Neuronal stem cell (in vitro differentiated cells): ENCODE measurements around the gene FOXJ3.
A peak's percentile ranks its signal among the peaks of the same experiment; 100 is the strongest.

Source experiments
- DNase-seq: peaks from one replicate; pipeline ENCODE4 v3.0.0-alpha.2; 2013; ENCODE audit warnings: low spot score
- H2AFZ ChIP-seq: one replicate; pipeline ENCODE4 v1.6.1; 2013; ENCODE audit warnings: mild to moderate bottlenecking, low read length, inconsistent platforms
- H2AK5ac ChIP-seq: 2 replicates; pipeline ENCODE4 v1.6.1; 2013; ENCODE audit warnings: low read depth, mild to moderate bottlenecking, inconsistent platforms, low read length, moderate library complexity, mixed read lengths
- H2BK120ac ChIP-seq: 2 replicates; pipeline ENCODE4 v1.6.1; 2013; ENCODE audit warnings: low read depth, mild to moderate bottlenecking, inconsistent platforms, low read length, moderate library complexity, mixed read lengths
- H2BK12ac ChIP-seq: one replicate; pipeline ENCODE4 v1.6.1; 2013; ENCODE audit warnings: low read length, inconsistent platforms
- H2BK15ac ChIP-seq: 2 replicates; pipeline ENCODE4 v1.6.1; 2013; ENCODE audit warnings: mild to moderate bottlenecking, low read length, inconsistent platforms, mixed read lengths
- H2BK5ac ChIP-seq: one replicate; pipeline ENCODE4 v1.6.1; 2013; ENCODE audit warnings: inconsistent platforms, mild to moderate bottlenecking, low read length, moderate library complexity
- H3K14ac ChIP-seq: one replicate; pipeline ENCODE4 v1.6.1; 2013; ENCODE audit warnings: low read length, inconsistent platforms
- H3K18ac ChIP-seq: 2 replicates; pipeline ENCODE4 v1.6.1; 2013; ENCODE audit warnings: low read length, inconsistent platforms
- H3K23ac ChIP-seq: 2 replicates; pipeline ENCODE4 v1.6.1; 2013; ENCODE audit warnings: low read depth, mild to moderate bottlenecking, mixed read lengths, low read length, inconsistent platforms; ENCODE audit not compliant: poor library complexity
- H3K27ac ChIP-seq: replicated peaks from 3 replicates; pipeline ENCODE4 v1.5.1; 2013; ENCODE audit warnings: low read length, inconsistent platforms
- H3K27me3 ChIP-seq, 3 experiments: 2 replicates each; pipeline ENCODE4 v1.6.1; 2013; ENCODE audit warnings: low read length in 3 of 3, mild to moderate bottlenecking in 2 of 3, inconsistent platforms in 1 of 3, low read depth in 1 of 3, mixed read lengths in 1 of 3, moderate library complexity in 1 of 3; ENCODE audit not compliant: control insufficient read depth in 3 of 3, insufficient read depth in 3 of 3
- H3K36me3 ChIP-seq, 2 donors: replicated peaks in 1 of 2; 2 replicates each; pipeline ENCODE4 v1.6.1; 2013; ENCODE audit warnings: low read length in 2 of 2; ENCODE audit not compliant: control insufficient read depth in 2 of 2, insufficient read depth in 2 of 2
- H3K4ac ChIP-seq: 2 replicates; pipeline ENCODE4 v1.6.1; 2013; ENCODE audit warnings: inconsistent platforms, mild to moderate bottlenecking, low read length, moderate library complexity
- H3K4me1 ChIP-seq, 2 donors: 1 replicate in 1 of 2; 2 replicates in 1 of 2; pipeline ENCODE4 v1.6.1; 2013; ENCODE audit warnings: low read length in 2 of 2, low read depth in 1 of 2; ENCODE audit not compliant: control insufficient read depth in 2 of 2, insufficient read depth in 1 of 2
- H3K4me2 ChIP-seq: one replicate; pipeline ENCODE4 v1.6.1; 2013; ENCODE audit warnings: mild to moderate bottlenecking, low read length, inconsistent platforms; ENCODE audit not compliant: insufficient read depth, poor library complexity, severe bottlenecking
- H3K4me3 ChIP-seq, 2 donors: 2 replicates each; pipeline ENCODE4 v1.5.1; 2013; ENCODE audit warnings: low read length in 2 of 2, mild to moderate bottlenecking in 2 of 2, inconsistent platforms in 1 of 2, moderate library complexity in 1 of 2
- H3K79me1 ChIP-seq: one replicate; pipeline ENCODE4 v1.6.1; 2013; ENCODE audit warnings: low read depth, mild to moderate bottlenecking, inconsistent platforms, low read length, moderate library complexity
- H3K9ac ChIP-seq: one replicate; pipeline ENCODE4 v1.6.1; 2013; ENCODE audit warnings: mild to moderate bottlenecking, low read depth, low read length, inconsistent platforms; ENCODE audit not compliant: poor library complexity
- H3K9me3 ChIP-seq, 2 donors: replicated peaks in 1 of 2; 2 replicates each; pipeline versions ENCODE3 to v1.6.1; 2013; ENCODE audit warnings: low read length in 2 of 2, mild to moderate bottlenecking in 2 of 2, inconsistent platforms in 1 of 2, low read depth in 1 of 2, mixed read lengths in 1 of 2, moderate library complexity in 1 of 2; ENCODE audit not compliant: control insufficient read depth in 2 of 2, insufficient read depth in 1 of 2
- H4K8ac ChIP-seq: one replicate; pipeline ENCODE4 v1.6.1; 2013; ENCODE audit warnings: low read depth, mild to moderate bottlenecking, inconsistent platforms, low read length, moderate library complexity
- H4K91ac ChIP-seq: one replicate; pipeline ENCODE4 v1.6.1; 2013; ENCODE audit warnings: low read length, low read depth, mild to moderate bottlenecking, inconsistent platforms; ENCODE audit not compliant: poor library complexity
- WGBS, 2 donors: extraction: QIAGEN DNeasy Blood & Tissue Kit; methylation state at CpG; one replicate each; pipeline ENCODE4 v1.1.7; 2013; ENCODE audit warnings: missing lambda C conversion rate in 2 of 2, mixed read lengths in 1 of 2; ENCODE audit not compliant: insufficient read length in 2 of 2, insufficient replicate concordance in 1 of 2; ENCODE audit errors: extremely low coverage in 2 of 2; 5-methylcytosine and 5-hydroxymethylcytosine counted together

Gene FOXJ3

GRCh38 chr1:42172381-42173133, 162.5 kb downstream of the FOXJ3 start:
- Histone ChIP-seq H2AFZ (no peak overlapping the region), H2BK5ac (no peak overlapping the region), H3K18ac (peak overlapping the region; percentile 54), H3K9ac (peak overlapping the region; percentile 7), H2AK5ac (no peak overlapping the region), H3K27ac (no peak overlapping the region), H3K4me3 (no peak overlapping the region), H4K91ac (no peak overlapping the region), H3K4ac (no peak overlapping the region), H3K27me3 (no peaks in the 10 kb centered on the region), H3K36me3 (peaks cover 0 to 7% of the 10 kb centered on the region in 2 donors), H3K14ac (peak overlapping the region; percentile 43), H3K4me2 (no peak overlapping the region), H3K9me3 (no peaks in the 10 kb centered on the region), H3K23ac (no peak overlapping the region), H2BK12ac (no peak overlapping the region), H3K4me1 (peaks cover 5% of the 10 kb centered on the region in 2 donors), H2BK120ac (peak overlapping the region; percentile 7), H2BK15ac (no peak overlapping the region), H4K8ac (no peak overlapping the region), H3K79me1 (no peaks in the 10 kb centered on the region)
- no peak for DNase-seq
- WGBS, 2 donors = no CpG with 5 or more reads among the region's 15 CpGs

- Histone ChIP-seq H3K27ac (no peak overlapping the region), H3K18ac (no peak overlapping the region), H3K4me1 (peaks cover 5% of the 10 kb centered on the region in 2 donors), H3K4ac (no peak overlapping the region), H2BK12ac (no peak overlapping the region), H3K79me1 (peaks cover 2% of the 10 kb centered on the region), H3K9me3 (no peaks in the 10 kb centered on the region), H2BK15ac (no peak overlapping the region), H2BK120ac (no peak overlapping the region), H2AK5ac (peak overlapping the region; percentile 32), H4K8ac (no peak overlapping the region), H3K4me3 (no peak overlapping the region), H3K14ac (no peak overlapping the region), H2BK5ac (no peak overlapping the region), H3K4me2 (no peak overlapping the region), H3K23ac (no peak overlapping the region), H2AFZ (no peak overlapping the region), H3K9ac (peak overlapping the region; percentile 61), H4K91ac (no peak overlapping the region), H3K27me3 (no peaks in the 10 kb centered on the region), H3K36me3 (peaks cover 0 to 2% of the 10 kb centered on the region in 2 donors)
- DNase-seq = no peak
- no CpG with 5 or more reads among the region's 6 CpGs for WGBS, 2 donors
These were observed 163.3 kb downstream of the FOXJ3 start for GRCh38 chr1:42171679-42172266.

- H3K23ac ChIP-seq = peak overlapping the region; percentile 6
- H3K27ac ChIP-seq = no peak overlapping the region
- peak overlapping the region; percentile 32 for H2AK5ac ChIP-seq
- peaks cover 2 to 3% of the 10 kb centered on the region in 2 donors for H3K36me3 ChIP-seq
- peak overlapping the region; percentile 61 for H3K9ac ChIP-seq
- H3K9me3 ChIP-seq = no peaks in the 10 kb centered on the region
- peaks cover 2% of the 10 kb centered on the region for H3K79me1 ChIP-seq
- H3K14ac ChIP-seq = peak overlapping the region; percentile 39
- peak overlapping the region; percentile 42 for H3K18ac ChIP-seq
- no peak overlapping the region for H2AFZ ChIP-seq
- no peak overlapping the region for H2BK12ac ChIP-seq
- no peak overlapping the region for H2BK15ac ChIP-seq
- H2BK120ac ChIP-seq = no peak overlapping the region
- H3K4me3 ChIP-seq = no peak overlapping the region
- peaks cover 0 to 3% (median 0%) of the 10 kb centered on the region in 3 experiments for H3K27me3 ChIP-seq
- H4K8ac ChIP-seq = no peak overlapping the region
- peak overlapping the region; percentile 25 for H2BK5ac ChIP-seq
- no peak for DNase-seq
- no peak overlapping the region for H3K4me2 ChIP-seq
- H3K4me1 ChIP-seq = peaks cover 5% of the 10 kb centered on the region in 2 donors
- WGBS, 2 donors = no CpG with 5 or more reads among the region's 17 CpGs
- H3K4ac ChIP-seq = no peak overlapping the region
- H4K91ac ChIP-seq = no peak overlapping the region
These were observed 164.0 kb downstream of the FOXJ3 start for GRCh38 chr1:42170779-42171621.

- Histone ChIP-seq H3K4me1 (peaks cover 5% of the 10 kb centered on the region in 2 donors), H2BK120ac (no peak overlapping the region), H2BK15ac (no peak overlapping the region), H3K36me3 (peaks cover 0 to 3% of the 10 kb centered on the region in 2 donors), H2AK5ac (no peak overlapping the region), H3K23ac (no peak overlapping the region), H2BK12ac (no peak overlapping the region), H3K27ac (no peak overlapping the region), H3K18ac (peak overlapping the region; percentile 32), H4K8ac (no peak overlapping the region), H4K91ac (no peak overlapping the region), H3K79me1 (peaks cover 2% of the 10 kb centered on the region), H3K27me3 (peaks cover 0 to 3% (median 0%) of the 10 kb centered on the region in 3 experiments), H3K4me2 (no peak overlapping the region), H3K9me3 (no peaks in the 10 kb centered on the region), H3K4ac (no peak overlapping the region), H3K4me3 (no peak overlapping the region), H2AFZ (no peak overlapping the region), H3K14ac (no peak overlapping the region), H2BK5ac (no peak overlapping the region), H3K9ac (no peak overlapping the region)
- DNase-seq = no peak
- WGBS, 2 donors = no CpG with 5 or more reads among the region's 3 CpGs
These were observed 166.3 kb downstream of the FOXJ3 start for GRCh38 chr1:42168763-42169162.
